Hepatocyte (in vitro differentiated cells): ENCODE data around the gene HBQ1.

Source experiments
- EZH2 ChIP-seq: fragments of 200-600 bp; sonication (generic); IDR thresholded peaks from 2 replicates; pipeline ENCODE4 v1.6.1; 2016; ENCODE audit warnings: antibody characterized with exemption, mild to moderate bottlenecking, borderline replicate concordance
- TF ChIP-seq, protein P1 (sequence below): fragments of 200-600 bp; sonication (generic); IDR thresholded peaks from 2 replicates; pipeline ENCODE4 v1.5.1; 2016; ENCODE audit warnings: antibody characterized with exemption, mild to moderate bottlenecking; ENCODE audit not compliant: poor library complexity

DNA sequence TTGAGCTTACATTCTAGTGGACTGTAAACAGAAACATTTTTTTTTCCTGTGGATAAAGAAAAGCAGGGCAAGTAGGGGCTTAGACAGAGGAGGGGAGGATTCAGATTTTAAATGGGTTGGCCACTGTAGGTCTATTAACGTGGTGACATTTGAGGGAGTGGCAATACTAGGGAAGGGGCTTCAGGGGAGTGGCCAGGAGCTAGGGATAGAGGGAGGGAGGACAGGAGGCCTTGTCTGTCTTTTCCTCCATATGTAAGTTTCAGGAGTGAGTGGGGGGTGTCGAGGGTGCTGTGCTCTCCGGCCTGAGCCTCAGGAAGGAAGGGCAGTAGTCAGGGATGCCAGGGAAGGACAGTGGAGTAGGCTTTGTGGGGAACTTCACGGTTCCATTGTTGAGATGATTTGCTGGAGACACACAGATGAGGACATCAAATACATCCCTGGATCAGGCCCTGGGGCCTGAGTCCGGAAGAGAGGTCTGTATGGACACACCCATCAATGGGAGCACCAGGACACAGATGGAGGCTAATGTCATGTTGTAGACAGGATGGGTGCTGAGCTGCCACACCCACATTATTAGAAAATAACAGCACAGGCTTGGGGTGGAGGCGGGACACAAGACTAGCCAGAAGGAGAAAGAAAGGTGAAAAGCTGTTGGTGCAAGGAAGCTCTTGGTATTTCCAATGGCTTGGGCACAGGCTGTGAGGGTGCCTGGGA is 21.0 kb upstream of the HBQ1 start:
- TF ChIP-seq, protein P1, sequence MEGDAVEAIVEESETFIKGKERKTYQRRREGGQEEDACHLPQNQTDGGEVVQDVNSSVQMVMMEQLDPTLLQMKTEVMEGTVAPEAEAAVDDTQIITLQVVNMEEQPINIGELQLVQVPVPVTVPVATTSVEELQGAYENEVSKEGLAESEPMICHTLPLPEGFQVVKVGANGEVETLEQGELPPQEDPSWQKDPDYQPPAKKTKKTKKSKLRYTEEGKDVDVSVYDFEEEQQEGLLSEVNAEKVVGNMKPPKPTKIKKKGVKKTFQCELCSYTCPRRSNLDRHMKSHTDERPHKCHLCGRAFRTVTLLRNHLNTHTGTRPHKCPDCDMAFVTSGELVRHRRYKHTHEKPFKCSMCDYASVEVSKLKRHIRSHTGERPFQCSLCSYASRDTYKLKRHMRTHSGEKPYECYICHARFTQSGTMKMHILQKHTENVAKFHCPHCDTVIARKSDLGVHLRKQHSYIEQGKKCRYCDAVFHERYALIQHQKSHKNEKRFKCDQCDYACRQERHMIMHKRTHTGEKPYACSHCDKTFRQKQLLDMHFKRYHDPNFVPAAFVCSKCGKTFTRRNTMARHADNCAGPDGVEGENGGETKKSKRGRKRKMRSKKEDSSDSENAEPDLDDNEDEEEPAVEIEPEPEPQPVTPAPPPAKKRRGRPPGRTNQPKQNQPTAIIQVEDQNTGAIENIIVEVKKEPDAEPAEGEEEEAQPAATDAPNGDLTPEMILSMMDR, result no peak
- no peak for TF ChIP-seq EZH2
